ENCODE data around the gene CRELD2. TPM values are rescaled to one million over a fixed set of nuclear protein-coding genes. Genes with fewer than 3 reads are reported as not detected.

Gene CRELD2
- total RNA-seq, 4 donors from 2014 or later = 32.0 to 38.2 (median 34.2) TPM

DNA sequence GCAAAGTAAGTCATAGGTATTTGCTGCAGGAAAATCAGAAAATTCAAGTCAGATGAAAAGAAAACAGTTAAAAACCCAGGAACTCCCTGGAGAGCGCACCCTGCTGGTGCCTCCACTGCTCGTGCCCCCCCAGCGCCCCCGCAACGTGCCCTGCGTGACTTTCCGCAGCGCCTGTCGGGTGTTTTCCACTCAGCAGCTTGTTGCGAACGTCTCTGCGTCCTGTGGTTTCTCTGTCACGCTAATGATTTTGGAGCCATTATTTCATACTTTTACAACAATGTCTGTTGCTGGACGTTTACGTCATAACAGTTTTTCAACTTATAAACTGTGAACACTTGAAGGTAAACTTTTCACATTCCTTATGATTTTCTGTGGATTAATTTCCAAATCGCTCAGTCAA, 5.0 kb downstream of the CRELD2 start:
- Histone ChIP-seq H3K27me3 (peaks cover 0 to 5% (median under 1%) of the 10 kb centered on the region in 4 donors), H3K9me3 (no peaks in the 10 kb centered on the region), H3K4me1 (peaks cover 11 to 34% (median 23%) of the 10 kb centered on the region in 4 donors), H3K4me3 (peak overlapping the region in 2 of 4 donors; percentile 3 to 7), H3K27ac (replicated peaks in 1 of 4) (peak overlapping the region; percentile 40 to 58 (median 46)), H3K36me3 (peaks cover 20 to 57% (median 40%) of the 10 kb centered on the region in 4 donors)
- intact Hi-C loops (cut with DNase I) = no loop called here
- 49% methylated on average over 16 of the region's 16 CpGs for WGBS
- TF ChIP-seq POLR2A (IDR thresholded peaks at IDR 0.05; ENCODE audit: low read depth) (no peak), EP300 (IDR thresholded peaks at IDR 0.05) (no peak), POLR2AphosphoS5 (IDR thresholded peaks at IDR 0.05) (peak in 1 of 2 donors; percentile 36)
- TF ChIP-seq, protein P1, sequence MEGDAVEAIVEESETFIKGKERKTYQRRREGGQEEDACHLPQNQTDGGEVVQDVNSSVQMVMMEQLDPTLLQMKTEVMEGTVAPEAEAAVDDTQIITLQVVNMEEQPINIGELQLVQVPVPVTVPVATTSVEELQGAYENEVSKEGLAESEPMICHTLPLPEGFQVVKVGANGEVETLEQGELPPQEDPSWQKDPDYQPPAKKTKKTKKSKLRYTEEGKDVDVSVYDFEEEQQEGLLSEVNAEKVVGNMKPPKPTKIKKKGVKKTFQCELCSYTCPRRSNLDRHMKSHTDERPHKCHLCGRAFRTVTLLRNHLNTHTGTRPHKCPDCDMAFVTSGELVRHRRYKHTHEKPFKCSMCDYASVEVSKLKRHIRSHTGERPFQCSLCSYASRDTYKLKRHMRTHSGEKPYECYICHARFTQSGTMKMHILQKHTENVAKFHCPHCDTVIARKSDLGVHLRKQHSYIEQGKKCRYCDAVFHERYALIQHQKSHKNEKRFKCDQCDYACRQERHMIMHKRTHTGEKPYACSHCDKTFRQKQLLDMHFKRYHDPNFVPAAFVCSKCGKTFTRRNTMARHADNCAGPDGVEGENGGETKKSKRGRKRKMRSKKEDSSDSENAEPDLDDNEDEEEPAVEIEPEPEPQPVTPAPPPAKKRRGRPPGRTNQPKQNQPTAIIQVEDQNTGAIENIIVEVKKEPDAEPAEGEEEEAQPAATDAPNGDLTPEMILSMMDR (IDR thresholded peaks at IDR 0.05) = peak; percentile 56 to 62 (median 58)
- DNase-seq (ENCODE audit: extremely low spot score) = no peak

DNA sequence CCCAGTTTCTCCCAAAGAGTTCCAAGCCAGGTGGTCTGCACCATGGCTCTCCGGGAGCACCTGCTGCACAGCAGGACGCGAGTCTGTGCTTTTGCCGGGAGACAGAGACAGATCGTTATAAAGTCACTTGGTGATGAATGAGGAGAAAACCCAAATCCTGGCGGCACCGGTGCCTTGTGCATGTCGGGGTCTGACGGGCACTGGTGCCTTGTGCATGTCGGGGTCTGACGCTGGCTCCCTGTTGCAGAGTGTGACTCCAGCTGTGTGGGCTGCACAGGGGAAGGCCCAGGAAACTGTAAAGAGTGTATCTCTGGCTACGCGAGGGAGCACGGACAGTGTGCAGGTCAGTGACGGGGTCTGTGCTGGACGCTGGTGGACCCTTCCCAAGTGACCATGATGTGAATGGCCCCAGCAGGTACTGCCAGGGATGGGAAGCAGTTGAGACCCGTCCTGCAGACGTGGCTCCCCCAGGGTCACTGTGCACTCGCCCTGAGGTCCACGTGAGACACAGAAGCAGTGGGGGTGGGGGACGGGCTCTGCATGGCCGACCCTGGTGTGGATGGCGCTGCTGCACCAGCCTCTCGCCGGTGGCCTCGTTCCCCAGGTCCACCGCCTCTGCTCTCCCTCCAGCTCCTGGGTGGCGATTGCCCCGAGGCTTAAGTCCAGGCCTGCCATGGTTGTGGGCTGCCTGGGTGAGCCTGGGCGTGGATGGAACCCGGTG, 5.8 kb downstream of the CRELD2 start:
- H3K4me1 ChIP-seq = peaks cover 5 to 34% (median 22%) of the 10 kb centered on the region in 4 donors
- intact Hi-C loops (cut with DNase I) = no loop called here
- H3K27me3 ChIP-seq = peaks cover 0 to 13% (median 8%) of the 10 kb centered on the region in 4 donors
- WGBS = 92% methylated on average over 13 of the region's 31 CpGs
- no peak overlapping the region for H3K4me3 ChIP-seq
- H3K27ac ChIP-seq (replicated peaks in 1 of 4) = peak overlapping the region in 1 of 4 donors; percentile 50
- no peaks in the 10 kb centered on the region for H3K9me3 ChIP-seq
- peaks cover 20 to 57% (median 40%) of the 10 kb centered on the region in 4 donors for H3K36me3 ChIP-seq
- DNase-seq (ENCODE audit: extremely low spot score) = no peak
- TF ChIP-seq POLR2AphosphoS5 (IDR thresholded peaks at IDR 0.05) (no peak), EP300 (IDR thresholded peaks at IDR 0.05) (no peak), POLR2A (IDR thresholded peaks at IDR 0.05; ENCODE audit: low read depth) (no peak)
- TF ChIP-seq, protein P1 (IDR thresholded peaks at IDR 0.05) = no peak

DNA sequence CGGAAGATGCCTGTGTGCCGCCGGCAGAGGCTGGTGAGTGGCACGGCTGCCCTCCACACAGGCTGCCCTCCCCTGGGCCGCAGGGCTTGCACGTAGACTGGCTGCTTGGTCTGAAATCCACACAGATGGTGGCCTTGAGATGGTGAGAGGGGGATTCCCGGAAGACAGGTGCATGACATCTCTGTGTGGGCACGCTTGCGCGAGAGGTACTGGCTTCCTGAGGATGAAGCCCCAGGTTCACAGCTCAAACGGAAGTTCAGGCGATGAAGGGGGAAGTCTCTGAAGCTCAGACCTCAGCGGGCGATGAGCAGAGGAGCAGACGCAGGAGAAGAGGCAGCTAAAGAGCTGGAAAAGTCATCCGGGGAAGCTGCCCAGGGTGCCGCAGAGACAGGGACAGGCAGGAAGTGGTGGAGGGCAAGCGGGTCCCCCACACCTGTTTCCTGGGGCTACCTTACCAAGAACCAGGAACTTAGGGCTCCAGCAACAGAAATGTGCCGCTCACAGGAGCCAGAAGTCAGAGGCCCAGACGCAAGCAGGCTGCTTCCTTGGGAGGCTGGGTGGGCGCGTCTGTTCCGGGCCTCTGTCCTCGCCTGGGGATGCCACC, 7.2 kb downstream of the CRELD2 start:
- Histone ChIP-seq H3K27me3 (peaks cover 0 to 20% (median 8%) of the 10 kb centered on the region in 4 donors), H3K36me3 (peaks cover 17 to 49% (median 34%) of the 10 kb centered on the region in 4 donors), H3K4me1 (peaks cover 10 to 34% (median 29%) of the 10 kb centered on the region in 4 donors), H3K9me3 (no peaks in the 10 kb centered on the region), H3K4me3 (no peak overlapping the region), H3K27ac (replicated peaks in 1 of 4) (no peak overlapping the region)
- WGBS = 73% methylated on average over 22 of the region's 24 CpGs
- DNase-seq (ENCODE audit: extremely low spot score) = no peak
- TF ChIP-seq POLR2A (IDR thresholded peaks at IDR 0.05; ENCODE audit: low read depth) = no peak
- TF ChIP-seq EP300 (IDR thresholded peaks at IDR 0.05) = no peak
- TF ChIP-seq, protein P1 (IDR thresholded peaks at IDR 0.05) = no peak
- no peak for TF ChIP-seq POLR2AphosphoS5 (IDR thresholded peaks at IDR 0.05)
- intact Hi-C loops (cut with DNase I) = no loop called here

DNA sequence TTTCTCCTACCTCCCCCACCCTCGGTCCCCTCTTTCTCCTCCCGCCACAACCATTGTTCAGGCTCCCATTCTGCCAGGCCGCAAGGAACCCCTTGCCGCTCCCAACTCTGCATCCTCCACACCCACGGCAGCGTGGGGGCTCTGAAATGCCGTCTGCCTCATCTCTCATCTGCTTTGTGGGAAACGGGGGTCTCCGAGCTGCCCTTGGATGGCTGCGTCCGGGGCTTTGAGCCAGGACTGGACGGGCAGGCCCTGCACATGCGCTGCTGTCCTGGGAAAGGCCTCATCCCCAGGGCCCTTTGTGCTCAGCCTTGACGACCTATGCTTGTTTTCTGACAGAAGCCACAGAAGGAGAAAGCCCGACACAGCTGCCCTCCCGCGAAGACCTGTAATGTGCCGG, 8.5 kb downstream of the CRELD2 start:
- no peak overlapping the region for H3K4me3 ChIP-seq
- TF ChIP-seq EP300 (IDR thresholded peaks at IDR 0.05) (no peak), POLR2A (IDR thresholded peaks at IDR 0.05; ENCODE audit: low read depth) (no peak), POLR2AphosphoS5 (IDR thresholded peaks at IDR 0.05) (no peak)
- TF ChIP-seq, protein P1 (IDR thresholded peaks at IDR 0.05) = no peak
- H3K9me3 ChIP-seq = no peaks in the 10 kb centered on the region
- peaks cover 21 to 46% (median 41%) of the 10 kb centered on the region in 4 donors for H3K4me1 ChIP-seq
- H3K36me3 ChIP-seq = peaks cover 7 to 36% (median 25%) of the 10 kb centered on the region in 4 donors
- intact Hi-C loops (cut with DNase I) = no loop called here
- no peak overlapping the region for H3K27ac ChIP-seq (replicated peaks in 1 of 4)
- peaks cover 0 to 20% (median 8%) of the 10 kb centered on the region in 4 donors for H3K27me3 ChIP-seq
- DNase-seq (ENCODE audit: extremely low spot score) = no peak
- WGBS = 77% methylated on average over 17 of the region's 18 CpGs
